Chondrocyte (in vitro differentiated cells): ENCODE data around the gene ANKRD12. TPM values are rescaled to one million over a fixed set of nuclear protein-coding genes. Genes with fewer than 3 reads are reported as not detected.

Experiments used
- DNase-seq: peaks from one replicate; pipeline ENCODE4 v3.0.0; 2021; ENCODE audit warnings: mixed read lengths, low spot score
- H3K27ac Mint-ChIP-seq: one replicate; pipeline ENCODE4 v1.8.0; 2021; ENCODE audit warnings: mild to moderate bottlenecking, moderate library complexity, mixed read lengths; ENCODE audit not compliant: unreplicated experiment
- H3K27me3 Mint-ChIP-seq: 2 replicates; pipeline ENCODE4 v1.8.0; 2021; ENCODE audit warnings: low read depth, mixed read lengths
- H3K36me3 Mint-ChIP-seq: 2 replicates; pipeline ENCODE4 v1.8.0; 2021; ENCODE audit warnings: low read depth, mixed read lengths
- H3K4me1 Mint-ChIP-seq: 2 replicates; pipeline ENCODE4 v1.8.0; 2021; ENCODE audit warnings: low read depth, mild to moderate bottlenecking, mixed read lengths
- H3K4me3 Mint-ChIP-seq: one replicate; pipeline ENCODE4 v1.8.0; 2021; ENCODE audit warnings: mild to moderate bottlenecking, moderate library complexity, mixed read lengths; ENCODE audit not compliant: unreplicated experiment
- H3K9me3 Mint-ChIP-seq: 2 replicates; pipeline ENCODE4 v1.8.0; 2021; ENCODE audit warnings: low read depth, mixed read lengths
- CTCF ChIP-seq: fragments of 200-600 bp; sonication (generic); IDR thresholded peaks from 2 replicates; pipeline ENCODE4 v1.5.0; 2021; ENCODE audit warnings: antibody characterized with exemption, mild to moderate bottlenecking, moderate library complexity
- total RNA-seq: library from RNA; stranded (reverse); gene quantifications from 3 replicates; pipeline ENCODE4 v1.2.1, GENCODE V29; 2021

Gene ANKRD12
- total RNA-seq, 1 donor from 2014 or later = 34.0 TPM

GRCh38 chr18:9293948-9294347 lies 157.4 kb downstream of the ANKRD12 start:
- H3K27ac Mint-ChIP-seq = no peak overlapping the region
- peaks cover 17% of the 10 kb centered on the region for H3K9me3 Mint-ChIP-seq
- H3K4me3 Mint-ChIP-seq = no peak overlapping the region
- no peak for TF ChIP-seq CTCF
- H3K36me3 Mint-ChIP-seq = peaks cover 9% of the 10 kb centered on the region
- no peak for DNase-seq
- no peaks in the 10 kb centered on the region for H3K27me3 Mint-ChIP-seq
- H3K4me1 Mint-ChIP-seq = peaks cover 2% of the 10 kb centered on the region

GRCh38 chr18:9296233-9297006 lies 159.8 kb downstream of the ANKRD12 start:
- Mint-ChIP-seq H3K4me3 (no peak overlapping the region), H3K36me3 (peaks cover 9% of the 10 kb centered on the region), H3K27me3 (no peaks in the 10 kb centered on the region), H3K9me3 (peaks cover 14% of the 10 kb centered on the region), H3K4me1 (no peaks in the 10 kb centered on the region), H3K27ac (no peak overlapping the region)
- TF ChIP-seq CTCF = no peak
- no peak for DNase-seq

- H3K36me3 Mint-ChIP-seq = peaks cover 9% of the 10 kb centered on the region
- no peak overlapping the region for H3K4me3 Mint-ChIP-seq
- peak; percentile 91 for DNase-seq
- no peaks in the 10 kb centered on the region for H3K4me1 Mint-ChIP-seq
- H3K27me3 Mint-ChIP-seq = no peaks in the 10 kb centered on the region
- H3K27ac Mint-ChIP-seq = no peak overlapping the region
- H3K9me3 Mint-ChIP-seq = peaks cover 14% of the 10 kb centered on the region
- no peak for TF ChIP-seq CTCF
These were observed 160.4 kb downstream of the ANKRD12 start for GRCh38 chr18:9297007-9297393.

- peaks cover 17% of the 10 kb centered on the region for H3K9me3 Mint-ChIP-seq
- no peak for DNase-seq
- H3K36me3 Mint-ChIP-seq = peaks cover 11% of the 10 kb centered on the region
- H3K27me3 Mint-ChIP-seq = peaks cover 5% of the 10 kb centered on the region
- H3K4me3 Mint-ChIP-seq = no peak overlapping the region
- H3K27ac Mint-ChIP-seq = no peak overlapping the region
- no peak for TF ChIP-seq CTCF
- no peaks in the 10 kb centered on the region for H3K4me1 Mint-ChIP-seq
These were observed 167.9 kb downstream of the ANKRD12 start for GRCh38 chr18:9304388-9305070.

- no peaks in the 10 kb centered on the region for H3K27me3 Mint-ChIP-seq
- DNase-seq = no peak
- peaks cover 13% of the 10 kb centered on the region for H3K9me3 Mint-ChIP-seq
- no peak for TF ChIP-seq CTCF
- no peak overlapping the region for H3K27ac Mint-ChIP-seq
- H3K4me1 Mint-ChIP-seq = peaks cover 7% of the 10 kb centered on the region
- no peak overlapping the region for H3K4me3 Mint-ChIP-seq
- peaks cover 12% of the 10 kb centered on the region for H3K36me3 Mint-ChIP-seq
These were observed 182.8 kb downstream of the ANKRD12 start for GRCh38 chr18:9319333-9319732.
